GM19438 (cell line): ENCODE measurements around the gene PRDM15.

Experiments
- ATAC-seq: cut with Tn5 transposase; IDR thresholded peaks from one replicate; pipeline ENCODE4 v1.9.1; 2021; ENCODE audit warnings: low read depth; ENCODE audit not compliant: unreplicated experiment

PRDM15 gene

GRCh38 chr21:41753006-41753898 is 125.9 kb downstream of the PRDM15 start:
- ATAC-seq, result no peak

DNA sequence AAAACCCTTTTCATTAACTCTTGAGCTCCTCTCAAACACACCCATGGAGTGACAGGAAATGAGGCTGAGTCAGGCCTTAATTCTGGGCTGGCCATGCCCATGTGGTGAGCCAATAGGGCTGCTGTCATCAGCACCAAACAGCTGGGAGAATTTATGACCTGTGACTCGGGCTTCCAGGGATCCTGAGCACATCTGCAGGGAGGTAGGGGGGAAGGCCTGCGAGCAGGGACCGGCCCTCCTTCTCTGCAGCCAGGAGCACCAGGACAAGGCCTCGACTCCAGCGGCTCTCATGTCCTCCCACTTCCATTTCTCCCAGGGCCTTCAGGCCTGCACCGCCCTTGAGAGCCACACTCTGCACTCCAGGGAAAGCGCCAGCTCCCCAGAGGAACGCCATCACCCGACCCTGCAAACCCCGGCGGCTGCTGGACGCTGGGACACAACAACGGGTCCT is 126.9 kb downstream of the PRDM15 start:
- ATAC-seq, result no peak

- no peak for ATAC-seq
These were observed 127.5 kb downstream of the PRDM15 start for GRCh38 chr21:41751611-41752011.

DNA sequence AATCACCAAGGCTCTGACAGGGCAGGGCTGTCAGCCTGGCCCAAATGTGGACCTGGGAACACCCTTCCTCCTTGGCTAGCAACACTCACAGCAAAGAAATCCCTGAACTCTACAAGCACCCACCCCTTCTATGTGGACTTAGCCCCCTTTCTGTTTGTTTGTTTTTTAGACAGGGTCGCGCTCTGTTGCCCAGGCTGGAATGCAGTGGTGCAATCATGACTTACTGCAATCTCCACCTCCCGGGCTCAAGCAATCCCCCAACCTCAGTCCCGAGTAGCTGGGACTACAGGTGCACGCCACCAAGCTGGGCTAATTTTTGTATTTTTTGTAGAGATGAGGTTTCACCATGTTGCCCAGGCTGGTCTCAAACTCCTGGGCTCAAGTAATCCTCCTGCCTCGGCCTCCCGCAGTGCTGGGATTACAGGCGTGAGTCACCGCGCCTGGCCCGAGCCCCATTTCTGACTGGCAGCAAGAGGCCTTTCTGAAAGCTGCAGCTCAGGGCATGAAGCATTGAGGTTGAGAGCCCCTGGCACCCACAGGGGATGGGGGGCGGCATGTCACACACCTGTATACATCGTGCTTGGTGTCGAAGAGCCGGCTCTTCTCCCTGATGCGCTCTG is 128.5 kb downstream of the PRDM15 start:
- no peak for ATAC-seq

DNA sequence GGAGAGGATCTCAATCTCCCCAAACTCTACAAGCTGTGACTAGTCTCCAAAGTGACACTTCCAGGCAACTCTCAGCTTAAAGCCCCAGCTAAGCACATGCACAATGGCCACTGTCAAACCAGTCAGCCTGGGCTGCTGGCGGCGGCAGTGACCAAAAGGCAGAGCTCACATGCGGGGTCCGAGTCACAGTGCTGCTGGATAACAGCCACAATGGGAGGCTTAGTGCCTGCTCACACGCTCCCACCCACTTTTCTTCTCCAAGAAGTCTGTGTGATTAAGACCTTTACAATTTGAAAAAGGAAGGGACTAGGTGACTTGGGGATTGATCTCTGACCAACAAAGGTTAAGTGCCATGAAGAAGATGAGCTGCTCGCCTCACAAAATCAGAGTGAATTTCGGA is 129.1 kb downstream of the PRDM15 start:
- ATAC-seq, result no peak

DNA sequence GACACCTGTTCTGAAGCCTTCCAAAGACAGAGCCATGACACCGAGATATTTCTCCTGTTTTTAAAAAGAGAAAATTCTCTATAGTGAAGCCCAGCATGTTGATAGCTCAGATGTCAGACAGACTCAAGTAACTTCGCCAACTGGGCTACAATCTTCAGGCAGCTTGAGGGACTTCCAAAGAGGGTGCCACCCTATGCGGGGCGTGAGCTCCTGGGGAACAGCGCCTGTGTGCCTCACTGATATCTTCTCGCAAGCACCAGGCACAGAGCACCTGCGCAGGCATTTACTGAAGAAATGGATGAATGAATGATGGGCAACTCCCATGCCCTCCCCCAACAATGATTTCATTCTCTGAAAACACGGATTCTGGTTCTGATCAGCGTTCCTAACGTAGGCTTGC is 129.9 kb downstream of the PRDM15 start:
- ATAC-seq, result no peak
